Activated CD8-positive, alpha-beta memory T cell treated with anti-CD3 and anti-CD28 coated beads, Interleukin-2, amount 50 U/mL, for 24 hours (primary cell): Measurements from ENCODE around the gene PCDHGA4.
"Not testable (repeated sequence)": the region's sequence is repeated elsewhere in the genome, so short reads cannot be mapped to it uniquely, and the experiment has no call there.

Experiments
- DNase-seq: peaks from one replicate; pipeline ENCODE4 v3.0.0-alpha.2; 2020; ENCODE audit errors: extremely low read depth

The PCDHGA4 gene

DNA sequence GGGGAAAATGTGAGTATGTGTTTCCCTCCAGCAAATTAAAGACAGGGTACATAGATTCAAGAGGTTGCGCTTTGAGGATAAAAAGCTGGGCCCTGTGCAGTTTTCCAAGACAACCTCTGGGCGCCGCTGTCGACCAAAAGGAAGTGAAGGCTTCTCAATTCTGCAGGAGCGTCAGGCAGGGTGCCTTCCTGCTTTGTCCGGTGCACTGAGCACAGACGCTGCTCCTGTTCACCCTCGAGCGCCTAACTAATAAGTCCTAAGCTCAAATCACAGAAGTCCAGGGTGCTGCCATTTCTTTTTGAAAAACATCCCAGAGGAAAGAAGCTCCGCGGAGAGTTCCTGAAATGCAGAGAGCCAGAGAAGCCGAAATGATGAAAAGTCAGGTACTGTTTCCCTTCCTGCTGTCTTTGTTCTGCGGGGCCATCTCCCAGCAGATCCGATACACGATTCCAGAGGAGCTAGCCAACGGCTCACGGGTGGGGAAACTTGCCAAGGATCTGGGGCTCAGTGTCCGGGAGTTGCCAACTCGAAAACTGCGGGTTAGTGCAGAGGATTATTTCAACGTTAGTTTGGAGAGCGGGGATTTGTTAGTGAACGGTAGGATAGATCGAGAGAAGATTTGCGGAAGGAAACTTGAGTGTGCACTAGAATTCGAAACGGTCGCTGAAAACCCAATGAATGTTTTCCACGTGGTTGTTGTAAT lies 4.8 kb upstream of the PCDHGA4 start, which contains the start of gene PCDHGB1:
Gene PCDHGB1 (plus strand): TSS at position 183 of the 703 bp plus-strand sequence. CDS start 162 bp downstream, at position 345.
- DNase-seq = no peak

DNA sequence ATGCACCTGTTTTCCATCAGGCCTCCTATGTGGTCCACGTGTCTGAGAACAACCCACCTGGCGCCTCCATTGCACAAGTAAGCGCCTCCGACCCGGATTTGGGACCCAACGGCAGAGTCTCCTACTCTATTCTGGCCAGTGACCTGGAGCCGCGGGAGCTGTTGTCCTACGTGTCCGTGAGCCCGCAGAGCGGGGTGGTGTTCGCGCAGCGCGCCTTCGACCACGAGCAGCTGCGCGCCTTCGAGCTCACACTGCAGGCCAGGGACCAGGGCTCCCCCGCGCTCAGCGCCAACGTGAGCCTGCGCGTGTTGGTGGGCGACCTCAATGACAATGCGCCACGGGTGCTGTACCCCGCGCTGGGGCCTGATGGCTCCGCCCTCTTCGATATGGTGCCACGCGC lies 3.2 kb upstream of the PCDHGA4 start:
- DNase-seq = no peak

DNA sequence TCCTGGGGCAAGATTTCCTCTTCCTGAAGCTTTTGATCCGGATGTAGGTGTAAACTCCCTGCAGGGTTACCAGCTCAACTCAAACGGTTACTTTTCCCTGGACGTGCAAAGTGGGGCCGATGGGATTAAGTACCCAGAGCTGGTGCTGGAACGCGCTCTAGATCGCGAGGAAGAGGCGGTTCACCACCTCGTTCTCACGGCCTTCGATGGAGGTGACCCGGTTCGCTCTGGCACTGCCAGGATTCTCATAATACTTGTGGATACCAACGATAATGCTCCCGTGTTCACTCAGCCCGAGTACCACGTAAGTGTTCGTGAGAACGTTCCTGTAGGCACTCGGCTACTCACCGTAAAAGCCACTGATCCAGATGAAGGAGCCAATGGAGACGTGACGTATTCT lies 820 bp downstream of the PCDHGA4 start:
- DNase-seq = no peak

DNA sequence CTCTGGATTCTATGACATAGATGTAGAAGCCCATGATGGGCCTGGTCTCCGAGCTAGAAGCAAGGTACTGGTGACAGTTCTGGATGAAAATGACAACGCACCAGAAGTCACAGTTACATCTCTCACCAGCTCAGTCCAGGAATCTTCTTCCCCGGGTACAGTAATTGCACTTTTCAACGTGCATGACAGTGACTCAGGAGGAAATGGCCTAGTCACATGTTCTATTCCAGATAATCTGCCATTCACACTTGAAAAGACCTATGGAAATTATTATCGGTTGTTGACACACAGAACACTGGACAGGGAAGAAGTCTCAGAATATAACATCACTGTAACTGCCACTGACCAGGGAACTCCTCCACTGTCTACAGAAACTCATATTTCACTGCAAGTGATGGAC lies 1.3 kb downstream of the PCDHGA4 start:
- DNase-seq = no peak

DNA sequence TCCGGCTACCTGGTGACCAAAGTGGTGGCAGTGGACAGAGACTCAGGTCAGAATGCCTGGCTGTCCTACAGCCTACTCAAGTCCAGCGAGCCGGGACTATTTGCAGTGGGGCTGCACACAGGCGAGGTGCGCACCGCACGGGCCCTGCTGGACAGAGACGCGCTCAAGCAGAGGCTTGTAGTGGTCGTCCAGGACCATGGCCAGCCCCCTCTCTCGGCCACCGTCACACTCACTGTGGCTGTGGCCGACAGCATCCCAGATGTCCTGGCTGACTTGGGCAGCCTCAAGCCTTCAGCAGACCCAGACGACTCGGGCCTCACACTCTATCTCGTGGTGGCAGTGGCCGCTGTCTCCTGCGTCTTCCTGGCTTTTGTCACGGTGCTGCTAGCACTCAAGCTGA lies 2.1 kb downstream of the PCDHGA4 start:
- DNase-seq = no peak

DNA sequence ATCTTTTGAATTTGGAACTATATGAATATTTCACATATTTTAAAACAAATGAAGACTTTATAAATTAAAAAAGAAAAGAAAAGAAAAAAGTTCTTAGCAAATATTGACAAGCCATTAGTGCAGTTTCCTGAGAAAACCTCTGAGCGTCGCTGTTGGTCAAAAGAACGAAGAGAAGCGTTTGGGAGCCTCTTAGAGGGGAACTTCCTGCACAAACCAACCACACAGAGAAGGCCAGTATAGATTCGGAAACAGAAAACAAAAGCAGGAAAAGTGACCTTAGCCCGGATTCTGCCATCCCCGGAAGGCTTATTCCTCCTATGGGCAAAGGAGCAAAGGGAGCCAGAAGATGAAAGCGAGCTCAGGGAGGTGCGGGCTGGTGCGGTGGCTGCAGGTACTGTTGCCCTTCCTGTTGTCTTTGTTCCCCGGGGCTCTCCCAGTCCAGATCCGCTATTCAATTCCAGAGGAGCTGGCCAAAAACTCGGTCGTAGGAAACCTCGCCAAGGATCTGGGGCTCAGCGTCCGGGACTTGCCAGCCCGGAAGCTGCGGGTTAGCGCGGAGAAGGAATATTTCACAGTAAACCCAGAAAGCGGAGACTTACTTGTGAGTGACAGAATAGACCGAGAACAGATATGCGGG lies 5.1 kb downstream of the PCDHGA4 start, which contains the start of gene PCDHGB2:
Gene PCDHGB2 (plus strand): TSS at position 205 of the 637 bp plus-strand sequence. CDS start 142 bp downstream, at position 347.
- DNase-seq = no peak

DNA sequence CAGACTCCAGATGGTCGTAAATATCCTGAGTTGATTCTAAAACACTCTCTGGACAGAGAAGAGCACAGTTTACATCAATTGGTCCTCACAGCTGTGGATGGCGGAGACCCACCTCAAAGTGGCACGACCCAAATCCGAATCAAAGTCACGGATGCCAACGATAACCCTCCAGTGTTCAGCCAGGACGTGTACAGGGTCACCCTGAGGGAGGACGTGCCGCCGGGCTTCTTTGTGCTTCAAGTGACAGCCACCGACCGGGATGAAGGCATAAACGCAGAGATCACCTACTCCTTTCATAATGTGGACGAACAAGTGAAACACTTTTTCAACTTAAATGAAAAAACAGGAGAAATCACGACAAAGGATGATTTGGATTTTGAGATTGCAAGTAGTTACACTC lies 5.9 kb downstream of the PCDHGA4 start:
- no peak for DNase-seq

DNA sequence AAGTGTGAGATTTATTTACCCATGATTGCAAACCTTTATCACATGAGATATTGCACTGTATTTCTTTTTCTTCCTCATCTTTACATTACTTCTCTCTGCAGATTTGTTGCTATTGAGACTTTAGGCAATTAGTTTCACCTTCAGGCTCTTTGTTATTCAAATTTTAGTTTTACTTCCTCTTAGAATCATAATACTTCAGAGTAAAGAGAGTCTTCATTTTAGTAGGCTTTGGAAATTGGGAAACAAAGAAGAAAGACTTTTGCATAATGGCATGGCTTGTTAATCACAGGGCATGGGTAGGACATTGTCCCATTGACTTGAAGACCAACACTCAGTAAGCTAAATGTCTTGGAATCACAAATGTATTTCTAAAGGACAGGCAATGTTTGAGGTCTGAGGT lies 7.9 kb downstream of the PCDHGA4 start:
- no peak for DNase-seq

DNA sequence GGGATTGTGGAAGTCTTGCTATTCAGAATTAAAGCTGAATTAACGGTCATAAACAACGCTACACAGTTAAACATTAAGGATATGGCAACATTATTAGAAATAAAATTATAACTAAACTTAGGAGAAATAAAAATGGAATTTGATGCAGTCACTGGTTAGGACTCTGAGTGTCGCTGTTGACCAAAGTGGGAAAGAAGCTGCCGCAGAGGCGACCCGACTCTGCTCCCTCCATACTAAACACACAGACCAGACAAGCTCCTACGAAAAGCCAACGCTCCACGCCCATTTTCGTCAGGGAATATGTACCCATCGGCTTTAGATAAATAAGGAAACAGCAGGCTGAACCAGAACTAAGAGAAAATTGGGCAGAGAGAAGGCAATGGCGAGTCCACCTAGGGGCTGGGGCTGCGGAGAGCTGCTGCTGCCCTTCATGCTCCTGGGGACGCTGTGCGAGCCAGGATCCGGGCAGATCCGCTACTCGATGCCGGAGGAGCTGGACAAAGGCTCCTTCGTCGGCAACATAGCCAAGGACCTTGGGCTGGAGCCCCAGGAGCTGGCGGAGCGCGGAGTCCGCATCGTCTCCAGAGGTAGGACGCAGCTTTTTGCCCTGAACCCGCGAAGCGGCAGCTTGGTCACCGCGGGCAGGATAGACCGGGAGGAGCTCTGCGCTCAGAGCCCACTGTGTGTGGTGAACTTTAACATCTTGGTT lies 9.3 kb downstream of the PCDHGA4 start, which contains the start of gene PCDHGA5:
Gene PCDHGA5 (plus strand): TSS at position 211 of the 709 bp plus-strand sequence. CDS start 169 bp downstream, at position 380.
- no peak for DNase-seq

DNA sequence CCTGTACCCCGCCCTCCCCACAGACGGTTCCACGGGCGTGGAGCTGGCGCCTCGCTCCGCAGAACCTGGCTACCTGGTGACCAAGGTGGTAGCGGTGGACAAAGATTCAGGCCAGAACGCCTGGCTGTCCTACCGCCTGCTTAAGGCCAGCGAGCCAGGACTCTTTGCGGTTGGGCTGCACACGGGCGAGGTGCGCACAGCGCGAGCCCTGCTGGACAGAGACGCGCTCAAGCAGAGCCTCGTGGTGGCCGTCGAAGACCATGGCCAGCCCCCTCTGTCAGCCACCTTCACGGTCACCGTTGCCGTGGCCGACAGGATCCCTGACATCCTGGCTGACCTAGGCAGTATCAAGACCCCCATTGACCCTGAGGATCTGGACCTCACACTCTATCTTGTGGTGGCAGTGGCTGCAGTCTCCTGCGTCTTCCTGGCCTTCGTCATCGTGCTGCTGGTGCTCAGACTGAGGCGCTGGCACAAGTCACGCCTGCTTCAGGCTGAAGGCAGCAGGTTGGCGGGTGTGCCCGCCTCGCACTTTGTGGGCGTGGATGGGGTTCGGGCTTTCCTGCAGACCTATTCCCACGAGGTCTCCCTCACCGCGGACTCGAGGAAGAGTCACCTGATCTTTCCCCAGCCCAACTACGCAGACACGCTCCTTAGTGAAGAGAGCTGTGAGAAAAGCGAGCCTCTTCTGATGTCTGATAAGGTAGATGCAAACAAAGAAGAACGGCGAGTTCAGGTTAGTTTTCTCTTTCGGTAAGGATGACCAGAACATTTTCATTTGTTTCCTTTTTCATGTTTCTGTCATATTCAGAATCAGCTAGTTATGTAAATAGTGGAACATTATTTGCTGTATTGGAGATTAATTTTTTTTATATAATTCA lies 11.4 kb downstream of the PCDHGA4 start:
- no peak for DNase-seq

DNA sequence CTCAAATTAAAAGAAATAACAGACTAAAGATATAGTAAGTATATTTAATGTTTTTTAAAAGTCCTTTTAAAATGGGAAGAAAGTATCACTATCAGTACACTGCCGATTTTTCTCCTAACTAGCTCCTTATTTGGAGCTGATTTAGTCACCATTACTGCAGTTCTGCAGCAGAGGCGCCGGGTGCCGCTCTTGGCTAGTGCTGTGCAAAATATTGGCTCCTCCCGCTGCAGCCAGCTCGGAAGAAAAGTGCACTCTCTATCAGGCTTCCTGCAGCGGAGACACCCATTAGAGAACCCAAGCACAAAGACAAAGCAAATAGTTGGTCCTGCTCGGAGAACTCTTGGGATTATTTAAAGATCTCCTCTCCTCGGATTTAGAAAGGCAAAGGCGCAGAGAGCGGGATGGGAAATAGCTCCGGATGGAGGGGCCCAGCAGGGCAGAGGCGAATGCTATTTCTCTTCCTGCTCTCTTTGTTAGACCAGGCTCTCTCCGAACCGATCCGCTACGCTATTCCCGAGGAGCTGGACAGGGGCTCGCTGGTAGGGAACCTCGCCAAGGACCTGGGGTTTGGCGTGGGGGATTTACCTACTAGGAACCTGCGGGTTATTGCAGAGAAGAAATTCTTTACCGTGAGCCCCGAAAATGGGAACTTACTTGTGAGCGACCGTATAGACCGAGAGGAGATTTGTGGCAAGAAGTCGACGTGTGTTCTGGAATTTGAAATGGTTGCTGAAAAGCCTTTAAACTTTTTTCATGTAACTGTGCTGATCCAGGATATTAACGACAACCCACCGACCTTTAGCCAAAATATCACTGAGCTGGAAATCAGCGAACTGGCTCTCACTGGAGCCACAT lies 15.4 kb downstream of the PCDHGA4 start, which contains the start of gene PCDHGB3:
Gene PCDHGB3 (plus strand): TSS at position 249 of the 855 bp plus-strand sequence. CDS start 153 bp downstream, at position 402.
- no peak for DNase-seq

DNA sequence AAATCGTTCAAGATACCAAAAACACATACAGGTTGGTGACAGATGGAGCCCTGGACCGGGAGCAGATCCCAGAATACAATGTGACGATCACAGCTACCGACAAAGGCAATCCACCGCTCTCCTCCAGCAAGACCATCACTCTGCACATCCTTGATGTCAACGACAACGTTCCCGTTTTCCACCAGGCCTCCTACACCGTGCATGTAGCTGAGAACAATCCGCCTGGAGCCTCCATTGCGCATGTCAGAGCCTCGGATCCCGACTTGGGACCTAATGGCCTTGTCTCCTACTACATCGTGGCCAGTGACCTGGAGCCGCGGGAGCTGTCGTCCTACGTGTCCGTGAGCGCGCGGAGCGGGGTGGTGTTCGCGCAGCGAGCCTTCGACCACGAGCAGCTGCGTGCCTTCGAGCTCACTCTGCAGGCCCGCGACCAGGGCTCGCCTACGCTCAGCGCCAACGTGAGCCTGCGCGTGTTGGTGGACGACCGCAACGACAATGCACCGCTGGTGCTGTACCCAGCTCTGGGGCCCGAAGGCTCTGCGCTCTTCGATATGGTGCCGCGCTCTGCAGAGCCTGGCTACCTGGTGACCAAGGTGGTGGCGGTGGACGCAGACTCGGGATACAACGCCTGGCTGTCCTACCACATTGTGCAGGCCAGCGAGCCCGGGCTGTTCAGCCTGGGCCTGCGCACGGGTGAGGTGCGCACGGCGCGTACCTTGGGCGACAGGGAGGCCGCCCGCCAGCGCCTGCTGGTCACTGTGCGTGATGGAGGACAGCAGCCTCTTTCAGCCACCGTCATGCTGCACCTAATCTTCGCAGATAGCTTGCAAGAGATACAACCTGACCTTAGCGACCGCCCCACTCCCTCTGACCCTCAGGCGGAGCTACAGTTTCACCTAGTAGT lies 17.0 kb downstream of the PCDHGA4 start:
- DNase-seq = no peak

DNA sequence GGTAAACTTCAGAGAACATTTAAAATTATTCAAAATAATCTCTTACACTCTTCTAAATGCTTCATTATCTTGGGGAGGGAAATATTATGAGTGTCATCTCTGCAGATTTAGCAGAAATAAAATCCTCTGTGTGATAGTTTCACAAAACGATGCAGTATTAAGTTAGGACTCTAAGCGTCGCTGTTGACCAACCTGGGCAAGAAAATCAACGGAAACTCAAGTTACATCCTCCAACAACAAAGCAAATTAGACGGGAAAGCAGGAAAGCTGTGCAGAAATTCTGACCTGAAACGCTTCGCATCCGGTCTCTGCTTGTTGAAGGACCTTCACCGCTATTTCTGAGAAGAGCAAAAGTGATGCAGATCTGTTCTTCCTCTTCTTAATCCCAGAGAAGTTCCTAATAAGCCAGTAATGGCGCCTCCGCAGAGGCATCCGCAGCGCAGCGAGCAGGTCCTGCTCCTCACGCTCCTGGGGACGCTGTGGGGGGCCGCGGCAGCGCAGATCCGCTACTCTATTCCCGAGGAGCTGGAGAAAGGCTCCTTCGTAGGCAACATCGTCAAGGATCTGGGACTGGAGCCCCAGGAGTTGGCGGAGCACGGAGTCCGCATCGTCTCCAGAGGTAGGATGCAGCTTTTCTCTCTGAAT lies 19.0 kb downstream of the PCDHGA4 start, which contains the start of gene PCDHGA6:
Gene PCDHGA6 (plus strand): TSS at position 219 of the 645 bp plus-strand sequence. CDS start 193 bp downstream, at position 412.
- DNase-seq = no peak

DNA sequence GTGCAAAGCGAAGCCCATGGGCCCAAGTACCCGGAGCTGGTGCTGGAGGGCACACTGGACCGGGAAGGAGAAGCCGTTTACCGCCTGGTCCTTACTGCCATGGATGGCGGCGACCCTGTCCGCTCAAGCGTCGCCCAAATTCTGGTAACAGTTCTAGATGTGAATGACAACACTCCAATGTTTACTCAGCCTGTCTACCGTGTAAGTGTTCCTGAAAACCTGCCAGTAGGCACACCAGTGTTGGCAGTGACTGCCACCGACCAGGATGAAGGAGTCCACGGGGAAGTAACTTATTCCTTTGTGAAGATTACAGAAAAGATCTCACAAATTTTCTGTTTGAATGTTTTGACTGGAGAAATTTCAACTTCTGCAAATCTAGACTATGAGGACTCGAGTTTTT lies 19.8 kb downstream of the PCDHGA4 start:
- DNase-seq = no peak

DNA sequence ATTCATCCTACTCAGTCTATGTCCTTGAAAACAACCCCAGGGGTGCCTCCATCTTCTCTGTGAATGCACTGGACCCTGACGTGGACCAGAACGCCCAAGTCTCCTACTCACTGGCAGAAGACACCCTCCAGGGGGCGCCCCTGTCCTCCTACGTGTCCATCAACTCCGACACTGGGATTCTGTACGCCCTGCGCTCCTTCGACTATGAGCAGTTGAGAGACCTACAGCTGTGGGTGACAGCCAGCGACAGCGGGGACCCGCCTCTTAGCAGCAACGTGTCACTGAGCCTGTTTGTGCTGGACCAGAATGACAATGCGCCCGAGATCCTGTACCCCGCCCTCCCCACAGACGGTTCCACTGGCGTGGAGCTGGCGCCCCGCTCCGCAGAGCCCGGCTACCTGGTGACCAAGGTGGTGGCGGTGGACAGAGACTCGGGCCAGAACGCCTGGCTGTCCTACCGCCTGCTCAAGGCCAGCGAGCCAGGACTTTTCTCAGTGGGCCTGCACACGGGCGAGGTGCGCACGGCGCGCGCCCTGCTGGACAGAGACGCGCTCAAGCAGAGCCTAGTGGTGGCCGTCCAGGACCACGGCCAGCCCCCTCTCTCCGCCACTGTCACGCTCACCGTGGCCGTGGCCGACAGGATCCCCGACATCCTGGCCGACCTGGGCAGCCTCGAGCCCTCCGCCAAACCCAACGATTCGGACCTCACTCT lies 20.8 kb downstream of the PCDHGA4 start:
- DNase-seq = not testable (repeated sequence)

DNA sequence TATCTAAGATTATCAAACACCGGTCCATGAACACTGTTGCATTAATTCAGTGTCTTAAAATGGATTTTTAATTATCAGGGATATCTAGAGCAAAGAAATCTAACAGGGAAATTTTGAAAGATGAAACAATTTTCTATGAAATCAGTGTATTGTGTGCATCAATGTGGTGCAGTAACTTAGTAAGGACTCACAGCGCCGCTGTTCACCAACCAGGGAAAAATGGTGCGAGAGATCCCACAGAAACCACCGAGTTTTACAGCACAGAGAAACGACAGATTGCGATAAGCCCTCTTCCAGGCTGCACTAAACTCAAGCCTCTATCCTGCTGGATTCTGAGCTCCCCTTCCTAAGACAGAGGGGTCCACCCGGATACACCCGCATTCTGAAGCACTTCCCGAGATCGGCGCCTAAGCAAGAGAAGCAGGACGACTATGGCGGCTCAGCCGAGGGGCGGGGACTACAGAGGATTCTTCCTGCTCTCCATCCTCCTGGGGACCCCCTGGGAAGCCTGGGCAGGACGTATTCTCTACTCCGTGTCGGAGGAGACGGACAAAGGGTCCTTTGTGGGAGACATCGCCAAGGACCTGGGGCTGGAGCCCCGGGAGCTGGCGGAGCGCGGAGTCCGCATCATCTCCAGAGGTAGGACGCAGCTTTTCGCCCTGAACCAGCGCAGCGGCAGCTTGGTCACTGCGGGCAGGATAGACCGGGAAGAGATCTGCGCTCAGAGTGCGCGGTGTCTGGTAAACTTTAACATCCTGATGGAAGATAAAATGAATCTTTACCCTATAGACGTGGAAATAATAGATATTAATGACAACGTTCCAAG lies 27.9 kb downstream of the PCDHGA4 start, which contains the start of gene PCDHGA7:
Gene PCDHGA7 (plus strand): TSS at position 274 of the 826 bp plus-strand sequence. CDS start 158 bp downstream, at position 432.
- no peak for DNase-seq

DNA sequence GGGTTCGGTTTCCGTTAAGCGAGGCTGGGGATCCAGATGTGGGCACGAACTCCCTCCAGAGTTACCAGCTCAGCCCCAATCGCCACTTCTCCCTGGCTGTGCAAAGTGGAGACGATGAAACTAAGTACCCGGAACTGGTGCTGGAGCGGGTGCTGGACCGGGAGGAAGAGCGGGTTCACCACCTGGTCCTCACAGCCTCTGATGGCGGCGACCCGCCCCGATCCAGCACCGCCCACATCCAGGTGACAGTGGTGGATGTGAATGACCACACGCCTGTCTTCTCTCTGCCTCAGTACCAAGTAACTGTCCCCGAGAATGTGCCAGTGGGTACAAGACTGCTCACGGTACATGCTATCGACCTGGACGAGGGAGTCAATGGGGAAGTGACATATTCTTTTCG lies 28.5 kb downstream of the PCDHGA4 start:
- DNase-seq = no peak
